Right renal pelvis (tissue), 4 donors: ENCODE measurements around the gene TAOK2. TPM values are rescaled to one million over a fixed set of nuclear protein-coding genes. Genes with fewer than 3 reads are reported as not detected.
"Not testable (repeated sequence)": the region's sequence is repeated elsewhere in the genome, so short reads cannot be mapped to it uniquely, and the experiment has no call there.

Experiments used
- DNase-seq, 4 donors: peaks; one replicate each; pipeline ENCODE4 v3.0.0-alpha.2; 2013; ENCODE audit warnings: low read depth in 4 of 4, low spot score in 3 of 4, missing footprints in 1 of 4
- polyA plus RNA-seq, 4 donors: library from polyadenylated mRNA; unstranded; fragments of 120-200 nt; gene quantifications; one replicate each; pipeline ENCODE4 v1.2.1, GENCODE V29; 2013; ENCODE audit not compliant: insufficient read length in 4 of 4

The TAOK2 gene
- polyA plus RNA-seq, 4 donors, result 41.9 to 52.5 (median 43.5) TPM

GRCh38 chr16:30000735-30001631, 27.3 kb downstream of the TAOK2 start:
- no peak for DNase-seq

GRCh38 chr16:30002614-30003346, 29.1 kb downstream of the TAOK2 start:
- DNase-seq, result no peak

GRCh38 chr16:30003670-30004423, 30.2 kb downstream of the TAOK2 start:
- no peak for DNase-seq

- DNase-seq, result no peak
Measured at GRCh38 chr16:30004424-30004776, 30.7 kb downstream of the TAOK2 start.

GRCh38 chr16:30004811-30005242, 31.2 kb downstream of the TAOK2 start:
- DNase-seq, result no peak

- no peak for DNase-seq
Measured at GRCh38 chr16:30005341-30006094, 31.9 kb downstream of the TAOK2 start.

- DNase-seq, result no peak
Measured at GRCh38 chr16:30006095-30006473, 32.4 kb downstream of the TAOK2 start.

- no peak for DNase-seq
Measured at GRCh38 chr16:30006659-30007377, 33.1 kb downstream of the TAOK2 start.

- DNase-seq, result no peak
Measured at GRCh38 chr16:30007378-30007895, 33.8 kb downstream of the TAOK2 start.

- no peak for DNase-seq
Measured at GRCh38 chr16:30009085-30009862, 35.6 kb downstream of the TAOK2 start.

GRCh38 chr16:30009990-30010843, 36.5 kb downstream of the TAOK2 start:
- no peak for DNase-seq

- no peak for DNase-seq
Measured at GRCh38 chr16:30010844-30011713, 37.4 kb downstream of the TAOK2 start, which contains the start of gene DOC2A. Gene DOC2A, minus strand, starts transcription at chr16:30011027. Its CDS starts 805 bp downstream, at chr16:30010222.

GRCh38 chr16:30011714-30012504, 38.2 kb downstream of the TAOK2 start:
- no peak for DNase-seq

GRCh38 chr16:30012598-30012997, 38.9 kb downstream of the TAOK2 start:
- not testable (repeated sequence) for DNase-seq

- DNase-seq, result not testable (repeated sequence)
Measured at GRCh38 chr16:30015450-30015849, 41.8 kb downstream of the TAOK2 start.
